Stimulated activated CD4-positive, alpha-beta T cell treated with anti-CD3 and anti-CD28 coated beads, Interleukin-1b, Interleukin-23, amount 100 ng/mL, for 24 hours (primary cell): ENCODE measurements around the gene SEMA5B.

Source experiments
- DNase-seq, 4 experiments: peaks; one replicate each; pipeline ENCODE4 v3.0.0-alpha.2; 2020; ENCODE audit warnings: low read depth in 4 of 4, low spot score in 1 of 4

Gene SEMA5B

GRCh38 chr3:122947738-122948137, 79.8 kb downstream of the SEMA5B start:
- no peak for DNase-seq

- no peak for DNase-seq
These were observed 80.4 kb downstream of the SEMA5B start for GRCh38 chr3:122947196-122947595.

- no peak for DNase-seq
These were observed 81.4 kb downstream of the SEMA5B start for GRCh38 chr3:122946185-122946584.

GRCh38 chr3:122945230-122945629, 82.3 kb downstream of the SEMA5B start:
- no peak for DNase-seq

GRCh38 chr3:122944671-122945161, 82.8 kb downstream of the SEMA5B start:
- DNase-seq: no peak

- DNase-seq: no peak
These were observed 83.8 kb downstream of the SEMA5B start for GRCh38 chr3:122943828-122944190.

GRCh38 chr3:122942937-122943827, 84.4 kb downstream of the SEMA5B start:
- peak in 2 of 4 experiments; percentile 15 to 25 for DNase-seq

GRCh38 chr3:122942239-122942638, 85.3 kb downstream of the SEMA5B start:
- DNase-seq: no peak

- DNase-seq: no peak
These were observed 86.0 kb downstream of the SEMA5B start for GRCh38 chr3:122941228-122942206.

GRCh38 chr3:122940628-122941086, 86.9 kb downstream of the SEMA5B start:
- no peak for DNase-seq

GRCh38 chr3:122938783-122939425, 88.7 kb downstream of the SEMA5B start:
- no peak for DNase-seq

- no peak for DNase-seq
These were observed 89.8 kb downstream of the SEMA5B start for GRCh38 chr3:122937745-122938144.

GRCh38 chr3:122936986-122937385, 90.6 kb downstream of the SEMA5B start:
- DNase-seq: no peak

GRCh38 chr3:122936335-122936734, 91.2 kb downstream of the SEMA5B start:
- DNase-seq: no peak

GRCh38 chr3:122934251-122934650, 93.3 kb downstream of the SEMA5B start:
- no peak for DNase-seq

GRCh38 chr3:122932251-122932967, 95.2 kb downstream of the SEMA5B start:
- no peak for DNase-seq

- no peak for DNase-seq
These were observed 95.9 kb downstream of the SEMA5B start for GRCh38 chr3:122931636-122932035.

- no peak for DNase-seq
These were observed 97.2 kb downstream of the SEMA5B start for GRCh38 chr3:122930063-122930997.
